SK-N-SH treated with all-trans-retinoic acid at 6 μM for 48 hours (cell line): ENCODE results near the gene LPCAT3.

Experiments
- ARNTL ChIP-seq: fragments of 450-650 bp; formaldehyde crosslinking; IDR thresholded peaks from 2 replicates; pipeline ENCODE4 v1.5.0; 2020; ENCODE audit warnings: low read depth, mild to moderate bottlenecking, moderate library complexity, borderline replicate concordance
- CSDC2 ChIP-seq: fragments of 250-450 bp; sonication (Bioruptor Pico); IDR thresholded peaks from 2 replicates; pipeline ENCODE4 v1.5.0; 2020; ENCODE audit warnings: mild to moderate bottlenecking, moderate library complexity
- CSRNP3 ChIP-seq: fragments of 250-450 bp; sonication (Bioruptor Pico); IDR thresholded peaks from 2 replicates; pipeline ENCODE4 v1.5.1; 2021; ENCODE audit warnings: mild to moderate bottlenecking, moderate library complexity
- GLIS3 ChIP-seq: fragments of 250-450 bp; sonication (Bioruptor Pico); IDR thresholded peaks from 2 replicates; pipeline ENCODE4 v1.5.0; 2020; ENCODE audit warnings: mild to moderate bottlenecking, moderate library complexity
- PATZ1 ChIP-seq: fragments of 250-450 bp; sonication (Bioruptor Pico); IDR thresholded peaks from 2 replicates; pipeline ENCODE4 v1.8.0; 2020; ENCODE audit warnings: mild to moderate bottlenecking, moderate library complexity, borderline replicate concordance
- PPARA ChIP-seq: fragments of 250-450 bp; sonication (Bioruptor Pico); IDR thresholded peaks from 2 replicates; pipeline ENCODE4 v1.5.0; 2020; ENCODE audit warnings: mild to moderate bottlenecking, borderline replicate concordance
- RARB ChIP-seq: fragments of 250-450 bp; sonication (Bioruptor Pico); IDR thresholded peaks from 2 replicates; pipeline ENCODE4 v1.8.0; 2021; ENCODE audit warnings: mild to moderate bottlenecking, moderate library complexity
- TSHZ2 ChIP-seq: fragments of 250-450 bp; sonication (Bioruptor Pico); IDR thresholded peaks from 2 replicates; pipeline ENCODE4 v1.5.0; 2020; ENCODE audit warnings: mild to moderate bottlenecking, moderate library complexity
- ZFP3 ChIP-seq: fragments of 250-450 bp; sonication (Bioruptor Pico); IDR thresholded peaks from 2 replicates; pipeline ENCODE4 v1.5.0; 2020; ENCODE audit warnings: mild to moderate bottlenecking, moderate library complexity
- ZFP30 ChIP-seq: fragments of 450-650 bp; formaldehyde crosslinking; IDR thresholded peaks from 2 replicates; pipeline ENCODE4 v1.5.0; 2022; ENCODE audit warnings: mild to moderate bottlenecking, moderate library complexity
- ZNF565 ChIP-seq: fragments of 450-650 bp; formaldehyde crosslinking; conservative IDR thresholded peaks from 2 replicates; pipeline ENCODE4 v1.5.0; 2020; ENCODE audit warnings: low read depth, mild to moderate bottlenecking, moderate library complexity
- ZNF70 ChIP-seq: fragments of 450-650 bp; formaldehyde crosslinking; IDR thresholded peaks from 2 replicates; pipeline ENCODE4 v1.5.0; 2020; ENCODE audit warnings: mild to moderate bottlenecking, moderate library complexity
- ZNF8 ChIP-seq: fragments of 450-650 bp; formaldehyde crosslinking; IDR thresholded peaks from 2 replicates; pipeline ENCODE4 v1.5.0; 2020; ENCODE audit warnings: mild to moderate bottlenecking, moderate library complexity

- TF ChIP-seq GLIS3 (CRISPR knock-in tag) (no peak), TSHZ2 (CRISPR knock-in tag) (no peak), CSDC2 (CRISPR knock-in tag) (no peak), RARB (no peak), ZNF8 (CRISPR knock-in tag) (no peak), PATZ1 (CRISPR knock-in tag) (no peak), ZNF70 (CRISPR knock-in tag) (no peak), ZNF565 (CRISPR knock-in tag) (no peak), ZFP30 (CRISPR knock-in tag) (no peak), CSRNP3 (no peak), ARNTL (no peak), PPARA (CRISPR knock-in tag) (no peak), ZFP3 (no peak)
Measured at GRCh38 chr12:6961695-6962284, 56.5 kb downstream of the LPCAT3 start.
